K562 (cell line): ENCODE results near the gene SEPTIN2. TPM values are rescaled to one million over a fixed set of nuclear protein-coding genes. Genes with fewer than 3 reads are reported as not detected.

Source experiments
- ATAC-seq: fragments of 200-7000 bp; cut with Tn5 transposase; 3 replicates; pipeline ENCODE4 v1.9.1; 2020; ENCODE audit warnings: moderate library complexity
- BruUV-seq: library from RNA; stranded (reverse); fragments of 400-500 nt; replicated peaks from 2 replicates; lab custom pipeline; 2021; lab: Mats Ljungman, UMichigan
- CTCF ChIA-PET: fragments of 300-600 bp; formaldehyde crosslinking; extraction: SDS; loops from one replicate; lab custom pipeline; 2021; ENCODE audit warnings: low intra/inter-chr PET ratio; lab: Yijun Ruan, JAX
- POLR2A ChIA-PET: fragments of 300-600, 350-650 bp; sonication (Branson Sonifier 250); formaldehyde crosslinking; extraction: SDS; loops from one replicate; lab custom pipeline; 2021; ENCODE audit warnings: antibody characterized with exemption, inconsistent platforms; lab: Yijun Ruan, JAX
- DNase-seq, 4 experiments: peaks; one replicate each; pipeline versions ENCODE4 v3.0.0 to v3.0.0-alpha.2; 2011 to 2018; ENCODE audit warnings: low spot score in 3 of 4, mixed read lengths in 3 of 4; ENCODE audit errors: extremely low read depth in 1 of 4
- FAIRE-seq: peaks from 2 replicates; lab custom pipeline; 2011; peaks lifted over from hg19 to GRCh38; lab: Jason Lieb, UNC
- H2AFZ ChIP-seq: 2 replicates; pipeline ENCODE4 v1.6.0; 2011; ENCODE audit warnings: low read depth, low read length, control low read depth, inconsistent platforms
- H3K27ac ChIP-seq: fragments of 200-600 bp; 3 replicates; pipeline ENCODE4 v1.8.0; 2011; ENCODE audit warnings: low read depth, mild to moderate bottlenecking, control low read depth, inconsistent platforms, low read length, moderate library complexity, mixed read lengths; ENCODE audit errors: extremely low read depth
- H3K27me3 ChIP-seq, 2 experiments: fragments of 300-600 bp in 1 of 2; 2 replicates in 1 of 2; 3 replicates in 1 of 2; pipeline versions ENCODE4 v1.6.0 to v1.8.0; 2011; ENCODE audit warnings: inconsistent platforms in 2 of 2, low read length in 2 of 2, mild to moderate bottlenecking in 1 of 2, mixed read lengths in 1 of 2, moderate library complexity in 1 of 2; ENCODE audit not compliant: control insufficient read depth in 2 of 2, insufficient read depth in 2 of 2
- H3K36me3 ChIP-seq: fragments of 300-600 bp; 3 replicates; pipeline ENCODE4 v1.8.0; 2011; ENCODE audit warnings: mild to moderate bottlenecking, low read length, inconsistent platforms; ENCODE audit not compliant: control insufficient read depth, insufficient read depth
- H3K4me1 ChIP-seq, 2 experiments: fragments of 200-600 bp in 1 of 2; replicated peaks in 1 of 2; 2 replicates in 1 of 2; 3 replicates in 1 of 2; pipeline versions ENCODE4 v1.5.1 to v1.8.0; 2011; ENCODE audit warnings: inconsistent platforms in 2 of 2, low read length in 2 of 2, mild to moderate bottlenecking in 1 of 2, mixed read lengths in 1 of 2, moderate library complexity in 1 of 2; ENCODE audit not compliant: control insufficient read depth in 2 of 2, insufficient read depth in 2 of 2
- H3K4me2 ChIP-seq: 2 replicates; pipeline ENCODE4 v1.6.1; 2011; ENCODE audit warnings: low read length, control low read depth, inconsistent platforms, mixed read lengths; ENCODE audit not compliant: insufficient read depth
- H3K4me3 ChIP-seq: fragments of 200-600 bp; sonication (generic), shearing (Covaris generic); 2 replicates; pipeline ENCODE4 v1.5.1; 2016; ENCODE audit warnings: control low read depth, inconsistent platforms
- H3K79me2 ChIP-seq: fragments of 200-600 bp; 3 replicates; pipeline ENCODE4 v1.8.0; 2011; ENCODE audit warnings: low read length, inconsistent platforms; ENCODE audit not compliant: control insufficient read depth, insufficient read depth
- H3K9ac ChIP-seq, 2 experiments: 2 replicates each; pipeline versions ENCODE4 v1.6.0 to v1.6.1; 2011; ENCODE audit warnings: low read depth in 2 of 2, low read length in 2 of 2, control low read depth in 1 of 2, inconsistent platforms in 1 of 2, mild to moderate bottlenecking in 1 of 2, mixed read lengths in 1 of 2; ENCODE audit not compliant: insufficient read depth in 1 of 2
- H3K9me1 ChIP-seq: one replicate; pipeline ENCODE4 v1.6.0; 2011; ENCODE audit warnings: inconsistent platforms, mild to moderate bottlenecking, low read length, moderate library complexity; ENCODE audit not compliant: control insufficient read depth, insufficient read depth
- H3K9me3 ChIP-seq: replicated peaks from 2 replicates; pipeline ENCODE4 v1.5.1; 2011; ENCODE audit warnings: low read depth, low read length, inconsistent platforms; ENCODE audit not compliant: control insufficient read depth, insufficient read depth
- H4K20me1 ChIP-seq: replicated peaks from 2 replicates; pipeline ENCODE4 v1.6.1; 2011; ENCODE audit warnings: low read length, inconsistent platforms, mixed read lengths; ENCODE audit not compliant: control insufficient read depth, insufficient read depth
- ATF7 ChIP-seq: fragments of 450-650 bp; IDR thresholded peaks from 2 replicates; pipeline ENCODE4 v1.7.1; 2014; ENCODE audit warnings: mild to moderate bottlenecking, moderate library complexity
- CHD4 ChIP-seq: fragments of 200-600 bp; sonication (generic); IDR thresholded peaks from 3 replicates; pipeline ENCODE4 v1.6.1; 2012; ENCODE audit warnings: low read depth, mild to moderate bottlenecking, mixed read lengths, low read length, inconsistent platforms; ENCODE audit not compliant: insufficient read depth, insufficient replicate concordance, poor library complexity, severe bottlenecking
- ESRRB ChIP-seq: fragments of 250-450 bp; sonication (Bioruptor Pico); IDR thresholded peaks from 2 replicates; pipeline ENCODE4 v1.5.0; 2020; ENCODE audit warnings: mild to moderate bottlenecking, moderate library complexity, borderline replicate concordance
- FOXJ2 ChIP-seq: fragments of 200-800 bp; sonication (Bioruptor generic); IDR thresholded peaks from 2 replicates; pipeline ENCODE4 v1.6.1; 2016; ENCODE audit warnings: missing genetic modification characterization, missing compliant biosample characterization
- HDAC6 ChIP-seq: IDR thresholded peaks from 2 replicates; pipeline ENCODE4 v1.6.1; 2012; ENCODE audit warnings: low read depth, mild to moderate bottlenecking, control low read depth, inconsistent platforms, low read length, moderate library complexity
- NONO ChIP-seq, 2 experiments: fragments of 200-400 bp in 1 of 2; fragments of 450-650 bp in 1 of 2; formaldehyde crosslinking in 1 of 2; IDR thresholded peaks; 2 replicates each; pipeline ENCODE4 v1.6.1; 2017; ENCODE audit warnings: low read depth in 2 of 2, mild to moderate bottlenecking in 2 of 2, moderate library complexity in 2 of 2, low read length in 1 of 2
- RBM22 ChIP-seq: fragments of 200-400 bp; formaldehyde crosslinking; IDR thresholded peaks from 2 replicates; pipeline ENCODE4 v1.6.1; 2018; ENCODE audit warnings: low read length, low read depth; ENCODE audit not compliant: poor library complexity, severe bottlenecking
- ZNF224 ChIP-seq: sonication (generic); formaldehyde crosslinking; IDR thresholded peaks from 2 replicates; pipeline ENCODE4 v1.8.0; 2022; ENCODE audit warnings: mild to moderate bottlenecking, missing genetic modification reagents
- WGBS: fragments of 100-300 bp; shearing (Covaris generic); methylation state at CpG from one replicate; pipeline ENCODE4 v1.1.6; 2016; ENCODE audit warnings: low coverage, mixed read lengths; ENCODE audit not compliant: insufficient coverage; ENCODE audit errors: missing lambda C conversion rate; 5-methylcytosine and 5-hydroxymethylcytosine counted together
- in situ Hi-C: fragments of 300-500 bp; cut with MboI; formaldehyde crosslinking; loops from 4 replicates; pipeline ENCODE4 v1.15.0; 2018; ENCODE audit warnings: inconsistent platforms, mixed read lengths
- intact Hi-C: fragments of 100-400 bp; cut with micrococcal nuclease; formaldehyde crosslinking; loops from 2 replicates; pipeline ENCODE4 v1.14.2; 2022
- polyA plus RNA-seq, 8 experiments: library from polyadenylated mRNA; depleted of rRNA in 4 of 8; stranded (reverse) in 5 of 8; unstranded in 3 of 8; fragments of >200 nt; fragmentation: Nextera tagmentation in 2 of 8; fragmentation: Illumina TruSeq in 1 of 8; extraction: Ambion mirVana in 2 of 8; extraction: Trizol in 1 of 8; gene quantifications; 2 replicates each; pipeline versions ENCODE4 v1.2.1 to v1.2.3, GENCODE V29; 2011 to 2014; ENCODE audit warnings: inconsistent platforms in 1 of 8, missing spikeins in 1 of 8
- total RNA-seq, 7 experiments: library from RNA; depleted of rRNA in 6 of 7; stranded (reverse); fragments of >200 nt in 6 of 7; fragmentation: Illumina TruSeq in 2 of 7; extraction: Trizol in 2 of 7; gene quantifications; 2 replicates each; pipeline versions ENCODE4 v1.2.1 to v1.2.3, GENCODE V29; 2011 to 2021; ENCODE audit warnings: low replicate concordance in 1 of 7

Gene SEPTIN2
- total and polyA plus RNA-seq, 9 of the 15 experiments (the other 6 are each of a cell fraction or from before 2014, with no cell fraction given): 121 to 367 (median 166) TPM

- peaks cover 30% of the 10 kb centered on the region for H3K36me3 ChIP-seq
- H3K4me1 ChIP-seq: peaks cover 19 to 33% of the 10 kb centered on the region in 2 experiments; a peak in 4 of 5 replicates
- intact Hi-C loops: no loop called here
- 76% methylated on average over 11 of the region's 13 CpGs for WGBS
- no peaks in the 10 kb centered on the region for H3K9me1 ChIP-seq
- in situ Hi-C loops: no loop called here
- no peak for TF ChIP-seq HDAC6
- TF ChIP-seq ATF7: no peak
- no peak for TF ChIP-seq RBM22
- no peak for TF ChIP-seq CHD4
- TF ChIP-seq ZNF224 (CRISPR knock-in tag): no peak
- TF ChIP-seq FOXJ2: no peak
- no peak for TF ChIP-seq NONO (IDR thresholded peaks at IDR 0.05; ENCODE audit: low read depth in 2 of 2, low read length in 1 of 2)
- TF ChIP-seq ESRRB (CRISPR knock-in tag): no peak
- H3K9me3 ChIP-seq: no peaks in the 10 kb centered on the region
- no peak overlapping the region for H3K4me3 ChIP-seq
- peaks cover 10% of the 10 kb centered on the region for H4K20me1 ChIP-seq
- no peak for ATAC-seq
- ChIA-PET CTCF (no interaction called here), POLR2A (interaction anchor here (0.6 kb wide), 1 partner anchor 63 kb away, joined by 3 read pairs; no protein-coding TSS in a partner anchor)
- FAIRE-seq: no peak
- peaks cover 95% of the 10 kb centered on the region for H3K79me2 ChIP-seq
- DNase-seq: no peak
- no peak overlapping the region for H3K9ac ChIP-seq
- no peak overlapping the region for H3K27ac ChIP-seq
- H3K4me2 ChIP-seq: no peak overlapping the region
- no peaks in the 10 kb centered on the region for H3K27me3 ChIP-seq
- no TSS peak for BruUV-seq
- no peak overlapping the region for H2AFZ ChIP-seq
Measured at GRCh38 chr2:241310917-241311566, 4.7 kb upstream of the SEPTIN2 start.
